Stimulated activated CD8-positive, alpha-beta memory T cell treated with anti-CD3 and anti-CD28 coated beads, Interleukin-2, amount 100 ng/mL, for 48 hours (primary cell): ENCODE measurements around the gene MAD2L1BP.

Experiments used
- DNase-seq, 2 donors: peaks; one replicate each; pipeline ENCODE4 v3.0.0-alpha.2; 2020; ENCODE audit warnings: low read depth in 2 of 2

MAD2L1BP gene

GRCh38 chr6:43683708-43684455 lies 48.2 kb downstream of the MAD2L1BP start:
- DNase-seq = no peak

GRCh38 chr6:43687079-43687436 lies 51.4 kb downstream of the MAD2L1BP start:
- no peak for DNase-seq

- peak; percentile 78 to 80 for DNase-seq
Measured at GRCh38 chr6:43687437-43688347, 52.1 kb downstream of the MAD2L1BP start, which contains the start of gene MRPS18A. TSS of gene MRPS18A (minus strand) at chr6:43687791. CDS start at chr6:43687779, 12 bp downstream.

- no peak for DNase-seq
Measured at GRCh38 chr6:43689421-43689820, 53.8 kb downstream of the MAD2L1BP start.
